Heart left ventricle (tissue), 16 donors: ENCODE results near the gene CBX8. TPM values are rescaled to one million over a fixed set of nuclear protein-coding genes. Genes with fewer than 3 reads are reported as not detected.

Source experiments
- ATAC-seq, 4 donors: fragments of 200-7000 bp; cut with Tn5 transposase; one replicate each; pipeline ENCODE4 v1.9.1; 2020 to 2022; ENCODE audit warnings: moderate library complexity in 4 of 4, mild to moderate bottlenecking in 3 of 4, moderate number of reproducible peaks in 1 of 4
- DNase-seq, 5 donors: peaks; one replicate each; pipeline ENCODE4 v3.0.0-alpha.2; 2020
- H3K27ac ChIP-seq, 12 donors: fragments of 200-600 bp; sonication (generic) in 4 of 12; one replicate each; pipeline versions ENCODE4 v1.5.0 to v1.8.0; 2016 to 2022; ENCODE audit warnings: mild to moderate bottlenecking in 2 of 12
- H3K27me3 ChIP-seq, 9 donors: fragments of 200-600 bp; sonication (generic) in 2 of 9; one replicate each; pipeline versions ENCODE4 v1.5.1 to v1.8.0; 2016 to 2022; ENCODE audit warnings: mild to moderate bottlenecking in 3 of 9
- H3K36me3 ChIP-seq, 9 donors: fragments of 200-600 bp; sonication (generic) in 2 of 9; one replicate each; pipeline versions ENCODE4 v1.5.0 to v1.8.0; 2018 to 2022; ENCODE audit warnings: mild to moderate bottlenecking in 2 of 9
- H3K4me1 ChIP-seq, 12 donors: fragments of 200-600 bp; sonication (generic) in 4 of 12; one replicate each; pipeline versions ENCODE4 v1.5.0 to v1.8.0; 2016 to 2022; ENCODE audit warnings: mild to moderate bottlenecking in 3 of 12
- H3K4me3 ChIP-seq, 12 donors: fragments of 200-600 bp; sonication (generic) in 4 of 12; one replicate each; pipeline versions ENCODE4 v1.5.0 to v1.8.0; 2017 to 2022; ENCODE audit warnings: mild to moderate bottlenecking in 9 of 12, moderate library complexity in 4 of 12
- H3K9me3 ChIP-seq, 12 donors: fragments of 200-600 bp; sonication (generic) in 4 of 12; one replicate each; pipeline versions ENCODE4 v1.5.0 to v1.8.0; 2016 to 2022; ENCODE audit warnings: mild to moderate bottlenecking in 1 of 12
- POLR2A ChIP-seq, 2 donors: fragments of 450-650 bp; IDR thresholded peaks; one replicate each; pipeline ENCODE4 v1.6.1; 2017; ENCODE audit warnings: antibody characterized with exemption in 2 of 2, mild to moderate bottlenecking in 2 of 2, moderate library complexity in 2 of 2
- WGBS, 4 donors: extraction: QIAGEN DNeasy Blood & Tissue Kit in 2 of 4; methylation state at CpG; one replicate each; pipeline versions ENCODE4 v1.1.5 to v1.1.7; 2013 to 2018; 5-methylcytosine and 5-hydroxymethylcytosine counted together
- intact Hi-C, 10 donors: fragments of 100-400 bp; cut with DNase I; formaldehyde crosslinking; loops; one replicate each; pipeline versions ENCODE4 v1.11.1 to v1.14.2; 2022
- polyA plus RNA-seq, 2 donors: library from polyadenylated mRNA; stranded (reverse); fragments of 200-250 nt; gene quantifications; one replicate each; pipeline ENCODE4 v1.2.3, GENCODE V29; 2013
- total RNA-seq, 9 donors: library from RNA; depleted of rRNA in 2 of 9; stranded (reverse); fragments of >200 nt in 2 of 9; fragmentation: NEBNext Ultra II Directional in 3 of 9; extraction: Animal tissue kit (Norgen Biotek cat#: 25700) in 3 of 9; gene quantifications; one replicate each; pipeline versions ENCODE4 v1.1.0 to v1.2.4, GENCODE V29; 2016 to 2023
- TF ChIP-seq, protein P1 (sequence below), 12 donors: fragments of 200-600 bp; sonication (generic) in 4 of 12; IDR thresholded peaks; one replicate each; pipeline versions ENCODE4 v1.5.0 to v1.8.0; 2018 to 2022; ENCODE audit warnings: antibody characterized with exemption in 12 of 12, mild to moderate bottlenecking in 5 of 12
- donor health status: ischemic (EF 13 %, LVEDD 7.1; RV severe dilation, severe dysfunction).
- donor health status: healthy with polysubstance abuse.
- donor health status: DM: no; HTN: yes; CAD: no.
- donor health status: DM: no; HTN: no; CAD: no.
- donor health status: ischemic (EF 25% LVEDD 6.9; RV normal size, moderate dysfunction).
- donor health status: ischemic (EF 25% LVEDD 5.7; RV mildly dilated, moderate dysfunction).
- donor health status: healthy.
- donor health status: DM: yes; HTN: yes; CAD: no.
- donor health status: ischemic (EF 35%, LVEDD 5.7; RV mildly dilated, moderate dysfunction).
- donor health status: nonischemic (EF 11% LVEDD 7.7; RV severe dilation, severe dysfunction).
- donor health status: DM: yes; HTN: yes; CAD: no.
- donor health status: PGD.
- donor health status: ischemic (EF 29% LVEDD 5.4; RV normal size, mild dysfunction).
- donor health status: nonischemic (EF 23%, LVEDD 6.1; RV moderate dilation, normal function).

CBX8 gene
- total and polyA plus RNA-seq, 11 donors: 1.5 to 9.2 (median 5.1) TPM

DNA sequence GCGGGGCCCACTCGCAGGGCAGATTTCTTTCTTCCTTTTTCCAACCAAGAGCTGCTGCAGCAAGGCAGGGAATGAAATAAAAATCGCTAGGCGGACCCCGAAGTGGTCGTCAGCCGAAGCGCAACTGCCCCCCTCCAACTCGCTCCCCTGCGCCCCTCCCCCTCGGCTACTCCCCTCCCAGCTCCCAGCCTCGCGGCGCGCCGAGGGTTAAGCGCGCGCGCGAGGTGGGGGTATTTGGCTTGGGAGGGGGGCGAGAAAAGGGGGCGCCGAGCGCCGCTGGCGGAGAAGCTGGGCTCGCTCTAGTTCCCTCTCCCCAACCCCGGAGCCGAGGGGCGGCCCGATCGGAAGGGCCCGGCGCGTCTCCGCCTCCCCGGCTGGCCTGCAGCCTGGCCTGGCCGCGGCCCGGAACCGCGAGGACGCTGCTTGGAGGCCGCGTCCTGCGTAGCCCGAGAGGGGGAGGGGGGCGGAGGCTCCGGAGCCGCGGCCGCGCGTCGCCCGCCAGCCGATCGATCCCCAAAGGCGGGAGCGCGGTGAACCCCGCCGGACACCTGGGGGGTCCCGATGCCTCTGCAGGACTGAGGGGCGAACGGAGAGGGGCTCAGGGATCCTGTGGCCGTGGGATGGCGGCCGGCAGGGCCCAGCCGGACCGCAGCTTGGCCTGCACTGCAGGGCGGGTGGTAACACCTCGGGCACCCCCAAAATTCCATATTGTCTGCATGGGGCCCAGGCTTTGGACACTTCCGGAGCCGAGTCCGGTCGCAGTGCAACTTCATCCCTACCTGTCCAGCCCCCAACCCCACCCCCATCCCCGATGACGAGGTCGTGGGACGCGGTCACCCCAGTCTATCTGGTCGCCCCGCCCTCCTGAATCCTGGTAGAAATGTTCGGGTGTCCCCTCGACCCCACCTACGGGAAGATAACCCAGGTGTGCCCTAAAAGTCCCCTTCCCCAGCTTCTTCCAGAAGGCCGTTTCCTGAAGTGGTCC, 47.2 kb upstream of the CBX8 start:
- DNase-seq: peak; percentile 78 to 86 (median 82)
- Histone ChIP-seq H3K4me3 (peak overlapping the region; percentile 43 to 79 (median 65)), H3K27me3 (peaks cover 27 to 58% (median 38%) of the 10 kb centered on the region in 9 donors), H3K4me1 (peaks cover 0 to 66% (median 55%) of the 10 kb centered on the region in 12 donors), H3K9me3 (no peaks in the 10 kb centered on the region), H3K36me3 (no peaks in the 10 kb centered on the region), H3K27ac (peak overlapping the region in 11 of 12 donors; percentile 12 to 86 (median 66))
- peak in 1 of 2 donors; percentile 25 for TF ChIP-seq POLR2A (IDR thresholded peaks at IDR 0.05)
- TF ChIP-seq, protein P1, sequence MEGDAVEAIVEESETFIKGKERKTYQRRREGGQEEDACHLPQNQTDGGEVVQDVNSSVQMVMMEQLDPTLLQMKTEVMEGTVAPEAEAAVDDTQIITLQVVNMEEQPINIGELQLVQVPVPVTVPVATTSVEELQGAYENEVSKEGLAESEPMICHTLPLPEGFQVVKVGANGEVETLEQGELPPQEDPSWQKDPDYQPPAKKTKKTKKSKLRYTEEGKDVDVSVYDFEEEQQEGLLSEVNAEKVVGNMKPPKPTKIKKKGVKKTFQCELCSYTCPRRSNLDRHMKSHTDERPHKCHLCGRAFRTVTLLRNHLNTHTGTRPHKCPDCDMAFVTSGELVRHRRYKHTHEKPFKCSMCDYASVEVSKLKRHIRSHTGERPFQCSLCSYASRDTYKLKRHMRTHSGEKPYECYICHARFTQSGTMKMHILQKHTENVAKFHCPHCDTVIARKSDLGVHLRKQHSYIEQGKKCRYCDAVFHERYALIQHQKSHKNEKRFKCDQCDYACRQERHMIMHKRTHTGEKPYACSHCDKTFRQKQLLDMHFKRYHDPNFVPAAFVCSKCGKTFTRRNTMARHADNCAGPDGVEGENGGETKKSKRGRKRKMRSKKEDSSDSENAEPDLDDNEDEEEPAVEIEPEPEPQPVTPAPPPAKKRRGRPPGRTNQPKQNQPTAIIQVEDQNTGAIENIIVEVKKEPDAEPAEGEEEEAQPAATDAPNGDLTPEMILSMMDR (IDR thresholded peaks at IDR 0.05): no peak
- 0 to 3% (median 1%) methylated on average over 22 to 89 of the region's 89 CpGs for WGBS, 4 donors
- intact Hi-C loops: loop anchor here in 6 of 10 donors (2.0 to 10.0 kb wide), 7 partner anchors 37 to 148 kb away; partner anchors contain the start of gene CBX8 (in 2 of the 6)
- peak in 3 of 4 donors; percentile 64 to 77 (median 72) for ATAC-seq

DNA sequence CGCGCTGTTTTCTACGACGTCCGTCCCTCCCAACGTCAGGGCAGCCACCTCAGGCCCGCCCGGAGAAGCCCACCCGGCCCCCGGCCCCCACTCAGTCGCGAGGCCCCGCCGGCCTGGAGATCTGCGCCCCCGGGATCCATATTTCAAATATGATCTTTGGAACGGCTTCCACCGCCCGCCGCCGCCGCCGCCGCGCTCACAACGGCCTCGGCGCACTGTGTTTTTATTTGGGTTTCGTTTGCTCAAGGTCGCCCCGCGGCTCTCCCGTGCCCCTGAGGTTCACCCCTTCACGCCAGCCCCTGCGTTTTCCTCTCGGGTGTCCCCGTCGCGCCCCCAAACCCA, 46.6 kb upstream of the CBX8 start:
- no peak for TF ChIP-seq POLR2A (IDR thresholded peaks at IDR 0.05)
- TF ChIP-seq, protein P1 (IDR thresholded peaks at IDR 0.05): no peak
- peak in 2 of 5 donors; percentile 37 to 64 for DNase-seq
- peak overlapping the region in 7 of 12 donors; percentile 52 to 86 (median 69) for H3K27ac ChIP-seq
- H3K27me3 ChIP-seq: peaks cover 27 to 51% (median 38%) of the 10 kb centered on the region in 9 donors
- ATAC-seq: no peak
- H3K9me3 ChIP-seq: no peaks in the 10 kb centered on the region
- 1 to 2% (median 1%) methylated on average over 25 to 39 of the region's 39 CpGs for WGBS, 4 donors
- H3K4me3 ChIP-seq: peak overlapping the region; percentile 43 to 79 (median 65)
- no peaks in the 10 kb centered on the region for H3K36me3 ChIP-seq
- intact Hi-C loops: loop anchor here in 6 of 10 donors (5.0 to 10.0 kb wide), 6 partner anchors 36 to 149 kb away; partner anchors contain the start of gene CBX8 (in 2 of the 6)
- peaks cover 0 to 66% (median 55%) of the 10 kb centered on the region in 12 donors for H3K4me1 ChIP-seq

DNA sequence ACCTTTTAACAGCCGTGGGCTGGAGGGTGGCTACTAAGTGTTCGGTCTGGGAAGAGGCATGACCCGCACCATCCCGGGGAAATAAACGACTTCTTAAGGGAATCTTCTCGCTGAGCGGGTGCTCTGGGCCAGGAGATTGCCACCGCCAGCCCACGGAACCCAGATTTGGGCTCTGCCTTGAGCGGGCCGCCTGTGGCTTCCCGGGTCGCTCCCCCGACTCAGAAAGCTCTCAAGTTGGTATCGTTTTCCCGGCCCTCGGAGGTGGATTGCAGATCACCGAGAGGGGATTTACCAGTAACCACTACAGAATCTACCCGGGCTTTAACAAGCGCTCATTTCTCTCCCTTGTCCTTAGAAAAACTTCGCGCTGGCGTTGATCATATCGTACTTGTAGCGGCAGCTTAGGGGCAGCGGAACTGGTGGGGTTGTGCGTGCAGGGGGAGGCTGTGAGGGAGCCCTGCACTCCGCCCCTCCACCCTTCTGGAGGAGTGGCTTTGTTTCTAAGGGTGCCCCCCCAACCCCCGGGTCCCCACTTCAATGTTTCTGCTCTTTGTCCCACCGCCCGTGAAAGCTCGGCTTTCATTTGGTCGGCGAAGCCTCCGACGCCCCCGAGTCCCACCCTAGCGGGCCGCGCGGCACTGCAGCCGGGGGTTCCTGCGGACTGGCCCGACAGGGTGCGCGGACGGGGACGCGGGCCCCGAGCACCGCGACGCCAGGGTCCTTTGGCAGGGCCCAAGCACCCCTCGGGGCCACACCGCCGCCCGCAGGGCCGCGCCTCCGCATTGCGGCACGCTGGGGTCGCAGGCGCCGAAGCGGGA, 46.0 kb upstream of the CBX8 start:
- intact Hi-C loops: loop anchor here in 6 of 10 donors (5.0 to 10.0 kb wide), 6 partner anchors 36 to 149 kb away; partner anchors contain the start of gene CBX8 (in 2 of the 6)
- DNase-seq (peak in 1 of 5 donors; percentile 22), ATAC-seq (no peak)
- peaks cover 27 to 51% (median 38%) of the 10 kb centered on the region in 9 donors for H3K27me3 ChIP-seq
- H3K27ac ChIP-seq: peak overlapping the region in 1 of 12 donors; percentile 86
- TF ChIP-seq POLR2A (IDR thresholded peaks at IDR 0.05): no peak
- TF ChIP-seq, protein P1 (IDR thresholded peaks at IDR 0.05): no peak
- no peaks in the 10 kb centered on the region for H3K9me3 ChIP-seq
- WGBS, 4 donors: 2 to 6% (median 3%) methylated on average over 23 to 66 of the region's 66 CpGs
- peak overlapping the region; percentile 43 to 79 (median 65) for H3K4me3 ChIP-seq
- peaks cover 0 to 68% (median 57%) of the 10 kb centered on the region in 12 donors for H3K4me1 ChIP-seq
- H3K36me3 ChIP-seq: no peaks in the 10 kb centered on the region
